GM23338 (cell line): Measurements from ENCODE around the gene PCGF2. TPM values are rescaled to one million over a fixed set of nuclear protein-coding genes. Genes with fewer than 3 reads are reported as not detected.

Experiments used
- ATAC-seq: fragments of 200-7000 bp; cut with Tn5 transposase; 3 replicates; pipeline ENCODE4 v1.9.1; 2020
- DNase-seq: peaks from one replicate; pipeline ENCODE4 v3.0.0-alpha.2; 2015; ENCODE audit warnings: low spot score
- H2AFZ ChIP-seq: fragments of 200-600 bp; sonication (generic); 2 replicates; pipeline ENCODE4 v1.8.0; 2016; ENCODE audit warnings: antibody characterized with exemption, mild to moderate bottlenecking, moderate library complexity
- H3F3A ChIP-seq: fragments of 200-600 bp; sonication (generic); replicated peaks from 2 replicates; pipeline ENCODE4 v1.8.0; 2017; ENCODE audit warnings: antibody characterized with exemption, mixed run types, low read depth
- H3K27ac ChIP-seq: fragments of 200-600 bp; sonication (generic); 2 replicates; pipeline ENCODE4 v1.6.1; 2016; ENCODE audit warnings: low read depth
- H3K27me3 ChIP-seq: fragments of 200-600 bp; sonication (generic); 2 replicates; pipeline ENCODE4 v1.8.0; 2016; ENCODE audit warnings: mild to moderate bottlenecking, mixed run types, moderate library complexity; ENCODE audit not compliant: insufficient read depth
- H3K36me3 ChIP-seq: fragments of 200-600 bp; sonication (generic); 2 replicates; pipeline ENCODE4 v1.8.0; 2016; ENCODE audit warnings: mild to moderate bottlenecking; ENCODE audit not compliant: insufficient read depth
- H3K4me1 ChIP-seq: fragments of 200-600 bp; sonication (generic); 2 replicates; pipeline ENCODE4 v1.8.0; 2016; ENCODE audit warnings: mild to moderate bottlenecking, moderate library complexity; ENCODE audit not compliant: insufficient read depth
- H3K4me2 ChIP-seq: fragments of 200-600 bp; sonication (generic); 2 replicates; pipeline ENCODE4 v1.7.1; 2017; ENCODE audit warnings: mixed run types
- H3K4me3 ChIP-seq: fragments of 200-600 bp; sonication (generic); 2 replicates; pipeline ENCODE4 v1.6.1; 2016; ENCODE audit warnings: mixed run types
- H3K79me2 ChIP-seq: fragments of 200-600 bp; sonication (generic); replicated peaks from 2 replicates; pipeline ENCODE4 v1.8.0; 2017; ENCODE audit warnings: mild to moderate bottlenecking; ENCODE audit not compliant: insufficient read depth
- H3K9me2 ChIP-seq: fragments of 200-600 bp; sonication (generic); 2 replicates; pipeline ENCODE4 v1.8.0; 2017; ENCODE audit not compliant: insufficient read depth
- H4K20me1 ChIP-seq: fragments of 200-600 bp; sonication (generic); replicated peaks from 2 replicates; pipeline ENCODE4 v1.8.0; 2017; ENCODE audit warnings: mild to moderate bottlenecking; ENCODE audit not compliant: insufficient read depth
- H3K27ac Mint-ChIP-seq: 2 replicates; pipeline ENCODE4 v1.8.0; 2020; ENCODE audit warnings: inconsistent platforms, mild to moderate bottlenecking, moderate library complexity, mixed read lengths
- H3K27me3 Mint-ChIP-seq: 3 replicates; pipeline ENCODE4 v1.8.0; 2022; ENCODE audit warnings: low read depth, mild to moderate bottlenecking, moderate library complexity, mixed read lengths, inconsistent platforms; ENCODE audit not compliant: insufficient read depth, poor library complexity
- H3K36me3 Mint-ChIP-seq: 3 replicates; pipeline ENCODE4 v1.8.0; 2021; ENCODE audit warnings: low read depth, mild to moderate bottlenecking, inconsistent platforms, moderate library complexity, mixed read lengths
- H3K4me1 Mint-ChIP-seq: 3 replicates; pipeline ENCODE4 v1.8.0; 2020; ENCODE audit warnings: mild to moderate bottlenecking, inconsistent platforms, mixed read lengths
- H3K4me3 Mint-ChIP-seq: 3 replicates; pipeline ENCODE4 v1.8.0; 2021; ENCODE audit warnings: moderate library complexity, mild to moderate bottlenecking, inconsistent platforms, mixed read lengths
- H3K9me3 Mint-ChIP-seq: 3 replicates; pipeline ENCODE4 v1.8.0; 2020; ENCODE audit warnings: moderate library complexity, mild to moderate bottlenecking, inconsistent platforms, mixed read lengths
- CREB1 ChIP-seq: fragments of 250-450 bp; sonication (Bioruptor Pico); IDR thresholded peaks from 2 replicates; pipeline ENCODE4 v1.5.0; 2020; ENCODE audit warnings: low read depth, mild to moderate bottlenecking, moderate library complexity
- CTCF ChIP-seq, 2 experiments: fragments of 200-600 bp in 1 of 2; sonication (generic) in 1 of 2; conservative IDR thresholded peaks; 2 replicates each; pipeline versions ENCODE4 v1.5.1 to v1.6.1; 2016 to 2017; ENCODE audit warnings: antibody characterized with exemption in 2 of 2, low read depth in 2 of 2, mild to moderate bottlenecking in 2 of 2, moderate library complexity in 1 of 2
- EZH2 ChIP-seq: fragments of 200-600 bp; sonication (generic); IDR thresholded peaks from one replicate; pipeline ENCODE4 v1.8.0; 2017; ENCODE audit warnings: antibody characterized with exemption, mild to moderate bottlenecking, low read depth; ENCODE audit not compliant: unreplicated experiment
- EZH2phosphoT487 ChIP-seq: fragments of 200-600 bp; sonication (generic); IDR thresholded peaks from one replicate; pipeline ENCODE4 v1.8.1; 2018; ENCODE audit warnings: antibody characterized with exemption; ENCODE audit not compliant: unreplicated experiment
- NANOG ChIP-seq: IDR thresholded peaks from 2 replicates; pipeline ENCODE4 v1.6.1; 2016; ENCODE audit warnings: antibody characterized with exemption, borderline replicate concordance
- POLR2AphosphoS5 ChIP-seq: IDR thresholded peaks from 2 replicates; pipeline ENCODE4 v1.6.1; 2016; ENCODE audit warnings: antibody characterized with exemption, low read depth
- STAT1 ChIP-seq: IDR thresholded peaks from one replicate; pipeline ENCODE4 v1.6.1; 2016; ENCODE audit warnings: antibody characterized with exemption; ENCODE audit not compliant: unreplicated experiment
- ZNF114 ChIP-seq: fragments of 250-450 bp; sonication (Bioruptor Pico); IDR thresholded peaks from 2 replicates; pipeline ENCODE4 v1.5.0; 2020; ENCODE audit warnings: mild to moderate bottlenecking, moderate library complexity
- ZNF462 ChIP-seq: fragments of 250-450 bp; sonication (Bioruptor Pico); IDR thresholded peaks from 2 replicates; pipeline ENCODE4 v1.5.0; 2020; ENCODE audit warnings: mild to moderate bottlenecking, moderate library complexity
- polyA plus RNA-seq: library from polyadenylated mRNA; unstranded; fragments of >200 nt; fragmentation: Nextera tagmentation; extraction: Ambion mirVana; gene quantifications from 2 replicates; pipeline ENCODE4 v1.2.1, GENCODE V29; 2016
- total RNA-seq: library from RNA; depleted of rRNA; stranded (reverse); fragments of >200 nt; shearing (Covaris generic); gene quantifications from 2 replicates; pipeline ENCODE4 v1.2.3, GENCODE V29; 2014
- TF ChIP-seq, protein P1 (sequence below): IDR thresholded peaks from one replicate; pipeline ENCODE4 v1.6.1; 2018; ENCODE audit warnings: antibody characterized with exemption; ENCODE audit not compliant: unreplicated experiment

The PCGF2 gene
- total and polyA plus RNA-seq, 2 experiments from 2014 or later = 21.1 to 51.9 TPM

- TF ChIP-seq ZNF462 (CRISPR knock-in tag) (no peak), CREB1 (CRISPR knock-in tag) (no peak), EZH2 (no peak), NANOG (no peak), EZH2phosphoT487 (no peak)
Measured at GRCh38 chr17:38794221-38794620, 46.1 kb upstream of the PCGF2 start (continued).

DNA sequence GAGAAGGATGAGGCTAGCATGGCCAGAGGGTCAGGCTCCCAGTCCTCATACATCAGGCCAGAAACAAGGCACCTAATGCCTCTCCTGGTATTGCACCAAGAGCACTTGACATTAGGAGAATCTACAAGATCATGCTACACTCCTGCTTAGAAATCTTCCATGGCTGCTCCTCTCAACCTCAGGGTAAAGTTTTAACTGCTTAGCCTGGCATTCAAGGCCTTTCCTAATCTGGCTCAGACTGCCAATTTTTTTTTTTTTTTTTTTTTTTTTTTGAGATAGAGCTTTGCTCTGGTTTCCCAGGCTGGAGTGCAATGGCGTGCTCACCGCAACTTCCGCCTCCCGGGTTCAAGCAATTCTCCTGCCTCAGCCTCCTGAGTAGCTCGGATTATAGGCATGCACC lies 43.0 kb upstream of the PCGF2 start:
- Mint-ChIP-seq H3K36me3 (peaks cover 30% of the 10 kb centered on the region), H3K4me1 (peaks cover 19% of the 10 kb centered on the region), H3K9me3 (no peaks in the 10 kb centered on the region), H3K4me3 (no peak overlapping the region), H3K27me3 (peaks cover 9% of the 10 kb centered on the region), H3K27ac (no peak overlapping the region)
- Histone ChIP-seq H3K36me3 (no peaks in the 10 kb centered on the region), H2AFZ (no peak overlapping the region), H3K4me3 (no peak overlapping the region), H3K4me1 (peaks cover 14% of the 10 kb centered on the region), H3F3A (0 out of 2 replicates have a peak, but pooled peaks cover 3% of the 10 kb centered on the region), H3K79me2 (peaks cover 79% of the 10 kb centered on the region), H4K20me1 (peaks cover 10% of the 10 kb centered on the region), H3K9me2 (no peaks in the 10 kb centered on the region), H3K27me3 (no peaks in the 10 kb centered on the region), H3K27ac (no peak overlapping the region), H3K4me2 (no peak overlapping the region)
- DNase-seq = no peak
- ATAC-seq = no peak
- TF ChIP-seq STAT1 (no peak), ZNF114 (CRISPR knock-in tag) (no peak), CTCF (conservative IDR thresholded peaks at IDR 0.05; ENCODE audit: low read depth in 2 of 2) (no peak), POLR2AphosphoS5 (no peak)
- TF ChIP-seq, protein P1, sequence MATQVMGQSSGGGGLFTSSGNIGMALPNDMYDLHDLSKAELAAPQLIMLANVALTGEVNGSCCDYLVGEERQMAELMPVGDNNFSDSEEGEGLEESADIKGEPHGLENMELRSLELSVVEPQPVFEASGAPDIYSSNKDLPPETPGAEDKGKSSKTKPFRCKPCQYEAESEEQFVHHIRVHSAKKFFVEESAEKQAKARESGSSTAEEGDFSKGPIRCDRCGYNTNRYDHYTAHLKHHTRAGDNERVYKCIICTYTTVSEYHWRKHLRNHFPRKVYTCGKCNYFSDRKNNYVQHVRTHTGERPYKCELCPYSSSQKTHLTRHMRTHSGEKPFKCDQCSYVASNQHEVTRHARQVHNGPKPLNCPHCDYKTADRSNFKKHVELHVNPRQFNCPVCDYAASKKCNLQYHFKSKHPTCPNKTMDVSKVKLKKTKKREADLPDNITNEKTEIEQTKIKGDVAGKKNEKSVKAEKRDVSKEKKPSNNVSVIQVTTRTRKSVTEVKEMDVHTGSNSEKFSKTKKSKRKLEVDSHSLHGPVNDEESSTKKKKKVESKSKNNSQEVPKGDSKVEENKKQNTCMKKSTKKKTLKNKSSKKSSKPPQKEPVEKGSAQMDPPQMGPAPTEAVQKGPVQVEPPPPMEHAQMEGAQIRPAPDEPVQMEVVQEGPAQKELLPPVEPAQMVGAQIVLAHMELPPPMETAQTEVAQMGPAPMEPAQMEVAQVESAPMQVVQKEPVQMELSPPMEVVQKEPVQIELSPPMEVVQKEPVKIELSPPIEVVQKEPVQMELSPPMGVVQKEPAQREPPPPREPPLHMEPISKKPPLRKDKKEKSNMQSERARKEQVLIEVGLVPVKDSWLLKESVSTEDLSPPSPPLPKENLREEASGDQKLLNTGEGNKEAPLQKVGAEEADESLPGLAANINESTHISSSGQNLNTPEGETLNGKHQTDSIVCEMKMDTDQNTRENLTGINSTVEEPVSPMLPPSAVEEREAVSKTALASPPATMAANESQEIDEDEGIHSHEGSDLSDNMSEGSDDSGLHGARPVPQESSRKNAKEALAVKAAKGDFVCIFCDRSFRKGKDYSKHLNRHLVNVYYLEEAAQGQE = no peak
